HG02870 (cell line): ENCODE data around the gene FOXO3B.
A peak's percentile ranks its signal among the peaks of the same experiment; 100 is the strongest.
"Not testable (repeated sequence)": the region's sequence is repeated elsewhere in the genome, so short reads cannot be mapped to it uniquely, and the experiment has no call there.

Source experiments
- ATAC-seq: cut with Tn5 transposase; IDR thresholded peaks from one replicate; pipeline ENCODE4 v1.9.1; 2021; ENCODE audit warnings: mild to moderate bottlenecking, moderate library complexity; ENCODE audit not compliant: unreplicated experiment

The FOXO3B gene

GRCh38 chr17:18681767-18682571 lies at the start of gene FOXO3B:
FOXO3B (minus strand) TSS chr17:18682314; CDS start chr17:18681651, 663 bp downstream.
- ATAC-seq, result peak; percentile 91

- ATAC-seq, result not testable (repeated sequence)
Measured at GRCh38 chr17:18723509-18723908, 41.4 kb upstream of the FOXO3B start.

- ATAC-seq, result not testable (repeated sequence)
Measured at GRCh38 chr17:18722612-18723011, 40.5 kb upstream of the FOXO3B start.

GRCh38 chr17:18721775-18722547 lies 39.8 kb upstream of the FOXO3B start:
- not testable (repeated sequence) for ATAC-seq

- not testable (repeated sequence) for ATAC-seq
Measured at GRCh38 chr17:18719428-18720110, 37.5 kb upstream of the FOXO3B start.

GRCh38 chr17:18718643-18719427 lies 36.7 kb upstream of the FOXO3B start:
- ATAC-seq, result not testable (repeated sequence)

GRCh38 chr17:18712354-18712999 lies 30.4 kb upstream of the FOXO3B start:
- ATAC-seq, result not testable (repeated sequence)

- ATAC-seq, result not testable (repeated sequence)
Measured at GRCh38 chr17:18708215-18708614, 26.1 kb upstream of the FOXO3B start.

DNA sequence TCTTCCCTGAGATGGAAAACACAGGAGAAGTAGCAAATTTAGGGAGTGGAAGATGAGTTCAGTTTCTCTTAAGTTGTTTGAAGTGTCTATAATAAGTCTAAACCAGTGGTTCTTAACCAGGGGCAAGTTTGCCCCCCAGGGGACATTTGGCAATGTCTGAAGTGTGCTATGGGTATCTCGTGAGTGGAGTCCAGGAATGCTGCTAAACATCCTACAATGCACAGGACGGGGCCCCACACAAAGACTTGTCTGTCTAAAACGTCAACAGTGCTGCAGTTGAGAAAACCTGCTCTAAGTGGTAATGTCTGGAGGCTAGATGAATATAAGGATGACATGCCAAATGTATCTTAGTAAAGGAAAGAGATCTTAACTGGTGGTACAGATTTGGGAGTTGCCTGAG lies 23.8 kb upstream of the FOXO3B start:
- not testable (repeated sequence) for ATAC-seq

DNA sequence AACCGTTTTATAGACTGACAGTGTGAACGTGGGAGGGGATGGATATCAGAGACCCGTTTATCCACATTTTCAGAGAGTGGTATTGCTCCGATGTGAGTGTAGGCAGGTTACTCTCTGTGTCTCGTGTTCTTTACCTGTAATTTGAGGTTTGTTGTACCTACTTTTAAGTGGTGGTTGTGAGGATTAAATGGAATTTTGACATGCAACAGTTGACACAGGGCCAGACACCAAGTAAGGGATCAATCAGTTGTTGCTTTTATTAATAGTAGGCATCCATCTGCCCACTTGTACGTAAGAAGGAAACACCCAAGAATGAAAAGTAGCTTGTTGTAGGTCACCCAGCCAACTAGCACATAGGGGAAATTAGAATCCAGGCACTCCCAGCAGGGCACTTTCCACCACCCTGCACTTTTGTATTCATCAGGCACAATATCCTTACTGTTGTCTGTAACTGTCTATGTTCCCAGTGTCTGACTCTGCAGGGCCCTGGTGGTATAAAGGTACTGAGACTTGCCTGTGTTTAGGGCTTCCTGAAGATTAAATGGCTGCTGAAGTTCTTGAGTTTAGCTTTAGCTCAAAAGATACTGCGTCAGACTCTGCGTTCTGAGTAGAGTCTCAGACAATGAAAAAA lies 16.5 kb upstream of the FOXO3B start:
- ATAC-seq, result not testable (repeated sequence)

- ATAC-seq, result not testable (repeated sequence)
Measured at GRCh38 chr17:18695143-18695542, 13.0 kb upstream of the FOXO3B start.

GRCh38 chr17:18682668-18683067 lies 554 bp upstream of the FOXO3B start:
- not testable (repeated sequence) for ATAC-seq

- not testable (repeated sequence) for ATAC-seq
Measured at GRCh38 chr17:18677381-18677780, 4.7 kb downstream of the FOXO3B start.

GRCh38 chr17:18676928-18677327 lies 5.2 kb downstream of the FOXO3B start:
- not testable (repeated sequence) for ATAC-seq

DNA sequence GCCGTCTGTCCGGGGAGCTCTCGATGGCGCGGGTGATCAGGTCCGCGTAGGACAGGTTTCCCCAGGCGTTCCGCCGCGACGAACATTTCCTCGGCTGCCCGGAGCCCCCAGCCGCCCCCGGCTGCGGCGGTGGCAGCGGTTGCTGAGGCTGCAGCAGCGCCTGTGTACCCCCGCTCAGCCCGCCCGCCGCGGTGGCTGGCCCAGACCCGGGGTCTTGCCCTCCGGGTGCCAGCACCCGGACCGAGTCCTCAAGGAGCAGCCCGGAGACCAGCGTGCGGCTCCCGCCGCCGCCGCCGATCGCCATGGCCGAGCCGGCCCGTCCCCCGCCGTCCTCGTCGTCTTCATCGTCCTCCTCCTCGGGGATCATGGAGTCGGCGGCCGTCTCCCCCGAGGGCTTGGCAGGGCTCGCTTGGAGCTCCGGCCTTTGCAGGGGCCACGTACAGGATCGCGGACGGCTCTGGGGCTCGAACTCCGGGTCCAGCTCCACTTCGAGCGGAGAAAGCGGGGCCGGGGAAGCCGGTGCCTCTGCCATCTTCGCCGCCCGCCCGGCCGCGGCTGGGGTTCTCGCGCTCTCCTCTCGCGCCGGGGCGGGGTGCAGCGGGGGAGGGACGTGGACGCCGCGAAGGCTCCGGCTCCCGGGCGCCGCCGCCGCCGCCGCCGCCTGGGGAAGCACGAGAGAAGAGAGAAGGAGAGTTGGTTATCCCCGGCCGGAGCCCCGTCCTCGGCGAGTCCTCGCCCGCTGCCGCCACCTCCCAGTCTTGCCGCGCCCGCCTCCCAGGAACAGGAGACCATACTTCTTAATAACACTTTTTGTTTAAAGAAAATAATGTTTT lies 9.5 kb downstream of the FOXO3B start:
- ATAC-seq, result not testable (repeated sequence)

DNA sequence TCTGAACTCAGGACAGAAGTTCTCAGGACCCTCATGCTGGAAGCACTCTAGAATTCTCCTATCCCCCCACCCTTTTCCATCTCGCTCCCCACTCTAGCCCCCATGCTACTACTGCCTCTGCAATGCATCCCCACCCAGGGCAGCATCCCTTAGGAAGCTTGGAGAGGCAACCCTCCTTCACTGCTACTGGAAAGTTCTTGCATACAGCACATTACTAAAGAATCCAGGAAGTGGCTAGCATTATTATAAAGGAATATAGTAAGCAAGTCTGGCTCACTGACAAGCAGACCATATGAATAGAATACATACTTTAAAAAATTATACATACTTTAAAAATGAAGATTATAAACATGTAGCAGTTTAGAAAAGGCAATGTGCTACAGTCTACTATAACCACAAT lies 13.5 kb downstream of the FOXO3B start:
- not testable (repeated sequence) for ATAC-seq

GRCh38 chr17:18667535-18667934 lies 14.6 kb downstream of the FOXO3B start:
- not testable (repeated sequence) for ATAC-seq

DNA sequence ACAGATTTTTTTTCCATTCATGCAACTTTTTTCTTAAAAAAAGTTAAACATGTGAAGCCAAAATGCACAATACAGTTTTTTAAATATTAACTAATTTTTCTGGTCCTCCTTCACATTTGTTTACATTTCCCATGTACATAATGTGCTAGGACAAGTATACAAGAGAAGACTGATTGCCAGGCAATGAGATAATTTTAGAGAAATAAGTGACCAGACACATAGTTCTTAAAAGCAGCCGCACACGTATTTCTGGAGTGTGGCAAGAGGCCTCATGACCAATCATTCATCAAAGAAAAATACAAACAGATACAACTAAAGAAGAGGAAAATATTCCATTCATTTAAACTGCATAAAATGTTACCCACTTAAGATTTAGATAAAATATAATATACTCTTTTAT lies 15.8 kb downstream of the FOXO3B start:
- ATAC-seq, result not testable (repeated sequence)
